NCI-H1436 treated with DMSO at 0.1 percent for 48 hours (cell line): Measurements from ENCODE around the gene LRRK1.

ENCODE experiments used
- DNase-seq: peaks from one replicate; lab custom pipeline; 2025; lab: John Stamatoyannopoulos, UW

The LRRK1 gene

GRCh38 chr15:100909989-100910955, 8.9 kb upstream of the LRRK1 start:
- DNase-seq, result no peak

GRCh38 chr15:100911086-100911485, 8.1 kb upstream of the LRRK1 start:
- DNase-seq, result no peak

GRCh38 chr15:100913961-100914360, 5.2 kb upstream of the LRRK1 start:
- DNase-seq, result no peak

- no peak for DNase-seq
Measured at GRCh38 chr15:100914876-100915275, 4.3 kb upstream of the LRRK1 start.

- DNase-seq, result no peak
Measured at GRCh38 chr15:100918034-100918689, 995 bp upstream of the LRRK1 start.

GRCh38 chr15:100919481-100920405, 586 bp downstream of the LRRK1 start:
- no peak for DNase-seq

GRCh38 chr15:100920516-100921135, 1.5 kb downstream of the LRRK1 start:
- DNase-seq, result no peak

- DNase-seq, result no peak
Measured at GRCh38 chr15:100922192-100923040, 3.3 kb downstream of the LRRK1 start.

GRCh38 chr15:100923076-100923475, 3.9 kb downstream of the LRRK1 start:
- no peak for DNase-seq

- no peak for DNase-seq
Measured at GRCh38 chr15:100923902-100924301, 4.7 kb downstream of the LRRK1 start.

GRCh38 chr15:100924436-100924835, 5.3 kb downstream of the LRRK1 start:
- no peak for DNase-seq

GRCh38 chr15:100925480-100925879, 6.3 kb downstream of the LRRK1 start:
- no peak for DNase-seq

GRCh38 chr15:100926258-100926657, 7.1 kb downstream of the LRRK1 start:
- DNase-seq, result no peak

- DNase-seq, result no peak
Measured at GRCh38 chr15:100926971-100927756, 8.0 kb downstream of the LRRK1 start.

- no peak for DNase-seq
Measured at GRCh38 chr15:100928632-100929280, 9.6 kb downstream of the LRRK1 start.

- no peak for DNase-seq
Measured at GRCh38 chr15:100929641-100930042, 10.5 kb downstream of the LRRK1 start.

- no peak for DNase-seq
Measured at GRCh38 chr15:100930306-100930848, 11.2 kb downstream of the LRRK1 start.

- DNase-seq, result no peak
Measured at GRCh38 chr15:100931143-100931890, 12.2 kb downstream of the LRRK1 start.
